Endothelial cell (in vitro differentiated cells): ENCODE data around the gene CEP57. TPM values are rescaled to one million over a fixed set of nuclear protein-coding genes. Genes with fewer than 3 reads are reported as not detected.

Experiments used
- DNase-seq: peaks from one replicate; pipeline ENCODE4 v3.0.0; 2021; ENCODE audit warnings: low spot score
- H3K27ac Mint-ChIP-seq: one replicate; pipeline ENCODE4 v1.8.0; 2021; ENCODE audit warnings: mixed read lengths, inconsistent platforms; ENCODE audit not compliant: unreplicated experiment
- H3K27me3 Mint-ChIP-seq: one replicate; pipeline ENCODE4 v1.8.0; 2021; ENCODE audit warnings: mild to moderate bottlenecking, moderate library complexity, mixed read lengths, inconsistent platforms; ENCODE audit not compliant: unreplicated experiment
- H3K36me3 Mint-ChIP-seq: one replicate; pipeline ENCODE4 v1.8.0; 2021; ENCODE audit warnings: mild to moderate bottlenecking, low read depth, mixed read lengths, inconsistent platforms; ENCODE audit not compliant: unreplicated experiment
- H3K4me1 Mint-ChIP-seq: one replicate; pipeline ENCODE4 v1.8.0; 2021; ENCODE audit warnings: mild to moderate bottlenecking, mixed read lengths, inconsistent platforms; ENCODE audit not compliant: unreplicated experiment
- H3K4me3 Mint-ChIP-seq: one replicate; pipeline ENCODE4 v1.8.0; 2021; ENCODE audit warnings: mild to moderate bottlenecking, mixed read lengths, inconsistent platforms; ENCODE audit not compliant: unreplicated experiment
- H3K9me3 Mint-ChIP-seq: one replicate; pipeline ENCODE4 v1.8.0; 2021; ENCODE audit warnings: mixed read lengths, inconsistent platforms; ENCODE audit not compliant: unreplicated experiment
- total RNA-seq: library from RNA; stranded (reverse); fragmentation: NEBNext Ultra II Directional; extraction: Animal tissue kit (Norgen Biotek cat#: 25700); gene quantifications from one replicate; pipeline ENCODE4 v1.2.1, GENCODE V29; 2021; ENCODE audit not compliant: unreplicated experiment
- TF ChIP-seq, protein P1 (sequence below): fragments of 200-600 bp; sonication (generic); IDR thresholded peaks from one replicate; pipeline ENCODE4 v1.5.0; 2021; ENCODE audit warnings: antibody characterized with exemption; ENCODE audit not compliant: unreplicated experiment

CEP57 gene
- total RNA-seq, 1 donor from 2014 or later = 51.4 TPM

DNA sequence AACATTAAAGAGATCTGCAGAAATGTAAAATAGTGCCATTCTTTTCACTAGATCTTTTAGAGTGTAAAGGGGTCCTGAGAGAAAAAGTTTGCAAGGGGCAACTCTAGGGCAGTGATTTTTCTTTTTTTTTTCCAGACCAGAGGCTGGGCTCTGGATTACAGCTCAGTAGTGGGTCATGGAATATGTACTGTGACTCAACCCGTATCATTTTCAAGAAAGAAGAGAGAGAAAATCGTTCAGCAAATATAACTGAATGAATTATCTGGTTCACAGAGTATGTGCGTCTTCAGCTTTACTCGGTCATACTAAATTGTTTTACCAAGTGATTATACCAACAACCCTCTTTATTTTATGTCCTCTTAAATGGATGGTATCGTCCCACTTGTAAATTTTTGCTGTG lies 3.8 kb downstream of the CEP57 start:
- TF ChIP-seq, protein P1, sequence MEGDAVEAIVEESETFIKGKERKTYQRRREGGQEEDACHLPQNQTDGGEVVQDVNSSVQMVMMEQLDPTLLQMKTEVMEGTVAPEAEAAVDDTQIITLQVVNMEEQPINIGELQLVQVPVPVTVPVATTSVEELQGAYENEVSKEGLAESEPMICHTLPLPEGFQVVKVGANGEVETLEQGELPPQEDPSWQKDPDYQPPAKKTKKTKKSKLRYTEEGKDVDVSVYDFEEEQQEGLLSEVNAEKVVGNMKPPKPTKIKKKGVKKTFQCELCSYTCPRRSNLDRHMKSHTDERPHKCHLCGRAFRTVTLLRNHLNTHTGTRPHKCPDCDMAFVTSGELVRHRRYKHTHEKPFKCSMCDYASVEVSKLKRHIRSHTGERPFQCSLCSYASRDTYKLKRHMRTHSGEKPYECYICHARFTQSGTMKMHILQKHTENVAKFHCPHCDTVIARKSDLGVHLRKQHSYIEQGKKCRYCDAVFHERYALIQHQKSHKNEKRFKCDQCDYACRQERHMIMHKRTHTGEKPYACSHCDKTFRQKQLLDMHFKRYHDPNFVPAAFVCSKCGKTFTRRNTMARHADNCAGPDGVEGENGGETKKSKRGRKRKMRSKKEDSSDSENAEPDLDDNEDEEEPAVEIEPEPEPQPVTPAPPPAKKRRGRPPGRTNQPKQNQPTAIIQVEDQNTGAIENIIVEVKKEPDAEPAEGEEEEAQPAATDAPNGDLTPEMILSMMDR = no peak
- no peak for DNase-seq
- Mint-ChIP-seq H3K9me3 (no peaks in the 10 kb centered on the region), H3K4me1 (peaks cover 14% of the 10 kb centered on the region), H3K4me3 (no peak overlapping the region), H3K36me3 (no peaks in the 10 kb centered on the region), H3K27ac (no peak overlapping the region), H3K27me3 (peaks cover 12% of the 10 kb centered on the region)

DNA sequence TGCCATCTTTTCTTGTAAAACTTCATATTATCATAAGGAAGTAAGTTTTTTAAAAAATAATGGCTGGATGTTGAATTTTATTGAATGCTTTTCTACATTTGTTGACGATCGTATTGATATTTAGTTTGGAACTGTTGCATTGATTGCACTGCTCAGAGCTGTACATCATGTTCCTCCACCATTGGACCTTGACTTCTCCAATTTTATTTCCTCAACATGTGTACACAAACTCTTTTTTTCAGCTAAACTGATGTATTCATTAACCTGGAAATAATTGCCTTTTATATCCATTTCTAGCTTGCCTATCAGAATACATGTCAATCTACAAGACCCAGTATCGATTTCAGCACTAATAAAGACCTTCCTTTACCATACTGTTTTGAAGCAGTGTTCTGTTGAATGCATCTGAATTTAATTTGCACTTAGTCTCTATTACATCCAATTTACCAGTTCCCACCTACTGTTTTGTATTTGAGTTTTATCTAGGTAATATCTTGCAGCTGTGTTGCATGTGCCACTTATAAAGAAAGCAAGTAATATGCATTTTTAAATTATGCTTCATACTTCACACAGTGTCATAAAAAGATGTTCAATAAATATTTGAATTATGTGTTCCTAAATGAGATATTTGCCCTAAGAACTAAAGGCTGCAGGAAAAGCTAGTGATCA lies 5.5 kb downstream of the CEP57 start:
- DNase-seq = no peak
- H3K36me3 Mint-ChIP-seq = no peaks in the 10 kb centered on the region
- TF ChIP-seq, protein P1 = no peak
- H3K4me1 Mint-ChIP-seq = peaks cover 9% of the 10 kb centered on the region
- H3K9me3 Mint-ChIP-seq = no peaks in the 10 kb centered on the region
- H3K27ac Mint-ChIP-seq = no peak overlapping the region
- H3K27me3 Mint-ChIP-seq = peaks cover 5% of the 10 kb centered on the region
- no peak overlapping the region for H3K4me3 Mint-ChIP-seq

DNA sequence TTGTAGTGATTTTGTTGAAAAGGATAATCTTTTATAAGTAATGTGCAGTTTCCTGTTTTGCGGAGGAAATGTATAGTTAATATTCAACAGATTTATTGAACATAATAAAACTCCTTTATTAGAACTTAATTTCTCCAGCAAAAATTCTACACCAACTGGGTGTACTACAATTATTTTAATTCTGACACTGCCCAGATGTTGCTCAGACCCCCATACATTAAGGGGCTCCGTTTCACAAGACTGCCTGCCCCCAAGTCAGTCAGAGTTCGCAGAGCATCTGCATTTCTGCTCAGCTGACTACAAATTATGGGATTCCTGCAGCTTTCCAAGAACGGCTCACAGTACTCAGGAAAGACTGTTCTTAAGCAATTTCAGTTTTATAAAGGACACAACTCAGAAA lies 6.2 kb downstream of the CEP57 start:
- H3K4me3 Mint-ChIP-seq = no peak overlapping the region
- no peak for DNase-seq
- peaks cover 7% of the 10 kb centered on the region for H3K4me1 Mint-ChIP-seq
- TF ChIP-seq, protein P1 = no peak
- H3K27me3 Mint-ChIP-seq = no peaks in the 10 kb centered on the region
- no peaks in the 10 kb centered on the region for H3K9me3 Mint-ChIP-seq
- H3K36me3 Mint-ChIP-seq = peaks cover 1% of the 10 kb centered on the region
- H3K27ac Mint-ChIP-seq = no peak overlapping the region

DNA sequence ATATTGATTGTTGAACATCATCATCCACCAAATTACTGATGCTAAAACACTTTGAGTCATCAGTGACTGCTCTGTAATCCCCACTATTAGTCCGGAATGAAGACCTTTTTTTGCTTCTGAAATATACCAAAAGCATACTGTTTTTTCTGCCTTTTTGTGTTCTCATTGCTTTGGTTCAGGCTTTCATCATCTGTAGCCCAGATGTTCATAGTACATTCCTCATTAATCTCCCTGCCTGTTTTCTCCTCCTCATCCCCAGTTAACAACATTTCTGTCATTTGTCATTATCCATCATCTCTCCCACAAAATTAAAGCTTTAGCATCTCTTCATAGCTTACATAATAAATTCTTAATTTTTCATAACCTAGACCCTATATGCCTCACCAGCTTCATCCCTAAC lies 9.2 kb downstream of the CEP57 start:
- Mint-ChIP-seq H3K4me1 (no peaks in the 10 kb centered on the region), H3K9me3 (no peaks in the 10 kb centered on the region), H3K27ac (no peak overlapping the region), H3K36me3 (peaks cover 7% of the 10 kb centered on the region), H3K27me3 (no peaks in the 10 kb centered on the region), H3K4me3 (no peak overlapping the region)
- DNase-seq = no peak
- TF ChIP-seq, protein P1 = no peak

DNA sequence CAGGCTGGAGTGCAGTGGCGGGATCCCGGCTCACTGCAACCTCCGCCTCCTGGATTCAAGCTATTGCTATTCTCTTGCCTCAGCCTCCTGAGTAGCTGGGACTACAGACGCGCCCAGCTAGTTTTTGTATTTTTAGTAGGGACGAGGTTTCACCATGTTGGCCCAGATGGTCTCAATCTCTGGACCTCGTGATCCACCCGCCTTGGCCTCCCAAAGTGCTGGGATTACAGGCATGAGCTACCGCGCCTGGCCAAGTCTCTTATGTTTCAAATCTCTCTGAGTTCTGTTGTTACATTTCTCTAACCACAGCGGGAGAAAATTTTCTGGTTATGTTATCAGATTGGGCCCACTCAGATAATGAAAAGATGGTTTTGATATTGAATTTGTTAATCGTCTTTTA lies 10.1 kb downstream of the CEP57 start:
- H3K4me1 Mint-ChIP-seq = no peaks in the 10 kb centered on the region
- no peaks in the 10 kb centered on the region for H3K9me3 Mint-ChIP-seq
- H3K36me3 Mint-ChIP-seq = peaks cover 7% of the 10 kb centered on the region
- no peaks in the 10 kb centered on the region for H3K27me3 Mint-ChIP-seq
- no peak overlapping the region for H3K4me3 Mint-ChIP-seq
- DNase-seq = no peak
- TF ChIP-seq, protein P1 = no peak
- H3K27ac Mint-ChIP-seq = no peak overlapping the region
